Gastroesophageal sphincter (tissue), 3 donors: ENCODE measurements around the gene PIK3C2G.

Experiments used
- CTCF ChIP-seq, 4 experiments: fragments of 200-600 bp in 2 of 4; fragments of 450-650 bp in 2 of 4; sonication (generic) in 1 of 4; IDR thresholded peaks; one replicate each; pipeline ENCODE4 v1.5.1; 2017 to 2019; ENCODE audit warnings: antibody characterized with exemption in 4 of 4, mild to moderate bottlenecking in 2 of 4, moderate library complexity in 2 of 4
- EP300 ChIP-seq: sonication (generic); formaldehyde crosslinking; IDR thresholded peaks from one replicate; pipeline ENCODE4 v1.6.1; 2017; ENCODE audit warnings: antibody characterized with exemption, mild to moderate bottlenecking
- POLR2A ChIP-seq, 2 donors: fragments of 450-650 bp; IDR thresholded peaks; one replicate each; pipeline ENCODE4 v1.6.1; 2017; ENCODE audit warnings: antibody characterized with exemption in 2 of 2, mild to moderate bottlenecking in 2 of 2, moderate library complexity in 1 of 2
- POLR2AphosphoS5 ChIP-seq: sonication (generic); formaldehyde crosslinking; IDR thresholded peaks from one replicate; pipeline ENCODE4 v1.6.1; 2017; ENCODE audit warnings: antibody characterized with exemption

- TF ChIP-seq CTCF (IDR thresholded peaks at IDR 0.05) (no peak), POLR2AphosphoS5 (no peak), POLR2A (IDR thresholded peaks at IDR 0.05) (no peak), EP300 (no peak)
Observed at GRCh38 chr12:18521461-18521860, 260.1 kb downstream of the PIK3C2G start.
